Stimulated activated CD4-positive, alpha-beta T cell treated with anti-CD3 and anti-CD28 coated beads, Interleukin-12 subunit alpha, Interleukin-12 subunit beta, amount 100 ng/mL, for 4 hours (primary cell): Measurements from ENCODE around the gene TNPO3.
A peak's percentile ranks its signal among the peaks of the same experiment; 100 is the strongest.

Experiments
- DNase-seq: peaks from one replicate; pipeline ENCODE4 v3.0.0-alpha.2; 2020

The TNPO3 gene

DNA sequence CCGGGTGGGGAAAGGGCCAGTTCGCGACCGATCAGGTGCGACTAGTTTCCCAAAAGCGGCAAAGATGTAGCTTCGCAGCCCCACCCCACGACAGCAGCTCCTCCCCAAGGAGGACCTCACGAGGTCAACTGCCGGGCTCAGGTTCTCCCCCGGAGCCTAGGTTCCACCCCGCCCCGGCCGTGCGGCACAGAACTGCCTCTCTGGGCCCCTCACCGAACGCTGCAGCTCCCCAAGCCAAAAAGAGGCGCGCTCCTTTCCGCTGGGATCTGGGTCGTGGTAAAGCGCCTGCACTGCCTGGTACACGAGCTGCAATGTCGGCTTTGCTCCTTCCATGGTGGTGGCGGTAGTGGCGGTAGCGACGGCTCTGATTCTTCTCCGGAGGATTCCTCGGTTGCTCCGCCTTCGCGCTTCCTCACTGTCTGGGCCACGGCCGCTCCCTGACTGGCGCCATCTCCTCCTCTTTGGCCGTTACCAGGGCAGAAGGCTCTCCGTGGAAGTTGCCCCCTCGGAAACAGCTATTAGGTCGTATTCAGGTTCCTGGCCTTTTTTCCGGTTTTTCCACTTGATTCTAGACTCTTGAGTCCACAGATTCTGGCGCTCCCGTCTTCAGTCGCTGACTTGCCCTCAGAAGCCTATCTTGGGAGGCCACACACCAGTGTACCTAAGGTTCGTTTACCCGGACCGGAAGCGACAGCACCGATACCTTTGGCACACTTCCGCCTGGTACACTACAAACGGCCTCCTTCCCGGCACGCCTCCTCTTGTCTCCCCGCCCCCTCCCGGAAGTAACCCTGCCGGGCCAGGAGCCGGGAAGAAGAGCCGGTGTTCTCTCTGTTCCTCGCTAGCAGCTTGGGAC, at the start of gene TNPO3:
Gene TNPO3 (minus strand): TSS at position 674 of the 856 bp plus-strand sequence. CDS start 341 bp downstream, at position 333.
- peak; percentile 90 for DNase-seq

- no peak for DNase-seq
Measured at GRCh38 chr7:129103561-129104324, 48.8 kb upstream of the TNPO3 start.

DNA sequence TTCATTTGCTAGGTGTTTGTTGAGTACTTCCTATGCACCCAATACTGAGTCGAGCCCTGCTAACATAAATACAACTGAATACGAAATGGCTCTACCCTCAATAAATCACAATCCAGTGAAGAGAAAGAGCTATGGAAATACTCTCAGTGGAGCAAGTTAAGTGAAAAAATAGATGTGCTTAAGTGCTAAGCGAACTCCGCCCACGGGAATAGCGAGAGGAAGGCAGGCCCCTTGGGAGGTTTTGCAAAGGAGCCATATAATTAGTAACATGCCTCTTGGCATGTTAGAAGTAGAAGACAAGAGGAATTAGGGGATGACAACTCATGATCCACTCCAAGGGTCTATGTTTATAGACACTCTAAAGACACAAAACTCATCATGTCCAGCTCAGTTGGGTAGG, 46.8 kb upstream of the TNPO3 start:
- no peak for DNase-seq

DNA sequence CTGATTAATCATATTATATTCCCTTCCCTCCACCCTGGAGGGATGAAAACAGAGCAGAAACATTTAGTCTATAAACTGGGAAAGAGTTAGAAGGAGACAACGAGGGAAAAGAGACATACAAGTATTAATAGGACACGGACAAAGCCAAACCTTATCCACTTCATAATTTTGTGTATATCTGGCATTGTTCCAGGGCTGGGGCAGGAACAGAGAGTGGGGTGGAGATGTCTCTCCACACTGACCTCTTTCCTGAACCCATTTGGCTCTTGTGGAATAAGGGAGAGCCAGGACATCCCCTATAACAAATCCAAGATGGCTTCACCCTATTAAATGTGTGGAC, 45.9 kb upstream of the TNPO3 start:
- no peak for DNase-seq

DNA sequence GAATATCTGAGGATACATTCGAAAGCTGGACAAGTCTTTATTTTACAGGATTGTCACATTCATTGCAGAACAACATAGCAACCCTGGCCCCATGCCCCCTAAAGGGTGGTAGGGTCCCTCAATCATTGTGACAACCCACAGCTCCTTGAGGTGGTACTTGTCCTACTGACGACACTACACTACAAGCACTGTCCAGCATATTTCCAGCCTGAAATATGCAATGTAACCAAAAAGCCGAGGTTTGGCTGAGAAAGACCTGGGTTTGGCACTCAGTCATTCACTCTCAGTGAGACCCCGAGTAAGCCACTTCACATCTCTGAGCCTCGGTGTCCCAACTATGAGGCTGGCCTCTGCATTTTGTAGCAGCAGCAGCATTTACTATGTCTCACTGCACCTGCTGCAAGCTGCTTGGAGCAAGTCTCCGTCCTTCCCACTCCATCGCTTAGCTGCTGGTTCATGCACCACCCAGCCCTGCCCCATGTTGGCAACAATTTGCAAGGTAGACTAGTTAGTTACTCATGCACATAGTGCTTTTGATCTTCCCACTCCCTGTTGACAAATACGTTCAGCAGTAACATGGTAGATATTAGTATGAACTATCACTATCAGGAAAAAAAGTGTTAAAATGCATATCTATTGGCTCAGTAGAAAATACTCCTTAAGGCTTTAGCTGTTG, 43.6 kb upstream of the TNPO3 start:
- no peak for DNase-seq

DNA sequence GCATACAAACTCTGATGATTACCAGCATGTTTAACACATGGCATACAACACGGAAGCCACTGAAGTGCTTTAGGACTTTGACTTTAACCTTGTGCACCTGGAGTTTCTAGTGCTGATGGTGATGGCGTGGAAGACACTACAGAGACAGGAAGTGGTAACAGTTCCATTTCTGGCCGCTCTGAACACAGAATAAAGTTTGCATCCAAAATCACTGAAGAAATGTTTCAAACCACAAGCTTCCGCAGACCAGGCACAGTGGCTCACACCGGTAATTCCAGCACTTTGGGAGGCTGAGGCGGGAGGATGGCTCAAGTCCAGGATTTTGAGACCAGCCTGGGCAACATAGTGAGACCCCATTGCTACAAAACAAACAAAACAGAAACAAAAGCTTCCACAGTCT, 40.3 kb upstream of the TNPO3 start:
- DNase-seq = no peak

GRCh38 chr7:129094501-129094900, 39.6 kb upstream of the TNPO3 start:
- DNase-seq = no peak

- no peak for DNase-seq
Measured at GRCh38 chr7:129093867-129094456, 39.1 kb upstream of the TNPO3 start.

GRCh38 chr7:129091484-129092002, 36.6 kb upstream of the TNPO3 start:
- peak; percentile 89 for DNase-seq

DNA sequence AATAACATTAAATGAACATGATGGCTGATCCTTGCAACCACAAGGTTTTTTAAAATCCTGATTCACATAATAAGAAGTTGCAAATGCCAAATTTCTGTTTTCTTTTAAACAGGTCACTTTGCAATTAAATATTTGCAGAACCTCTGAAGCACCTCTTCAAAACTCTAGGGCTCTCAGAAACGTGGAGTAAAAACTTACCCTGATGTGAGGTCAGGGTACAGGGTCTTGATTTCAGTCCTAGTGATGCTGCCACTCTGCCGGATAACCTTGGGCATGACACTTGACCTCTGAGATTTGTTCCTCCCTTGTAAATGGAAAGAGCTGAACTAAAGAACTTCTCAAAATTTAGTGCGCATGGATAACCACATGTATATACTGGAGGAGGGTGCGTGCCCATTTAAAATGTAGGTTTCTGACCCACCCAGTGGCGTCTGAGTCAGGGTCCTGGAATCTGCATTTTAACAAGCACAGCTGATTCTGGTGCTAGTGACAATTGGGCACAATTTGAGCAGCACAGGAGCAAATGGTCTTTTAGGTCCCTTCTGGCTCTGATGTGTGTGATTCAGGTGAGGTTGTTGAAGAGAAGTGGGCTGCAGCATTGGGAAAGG, 35.5 kb upstream of the TNPO3 start:
- DNase-seq = no peak

- no peak for DNase-seq
Measured at GRCh38 chr7:129089521-129090212, 34.8 kb upstream of the TNPO3 start.

DNA sequence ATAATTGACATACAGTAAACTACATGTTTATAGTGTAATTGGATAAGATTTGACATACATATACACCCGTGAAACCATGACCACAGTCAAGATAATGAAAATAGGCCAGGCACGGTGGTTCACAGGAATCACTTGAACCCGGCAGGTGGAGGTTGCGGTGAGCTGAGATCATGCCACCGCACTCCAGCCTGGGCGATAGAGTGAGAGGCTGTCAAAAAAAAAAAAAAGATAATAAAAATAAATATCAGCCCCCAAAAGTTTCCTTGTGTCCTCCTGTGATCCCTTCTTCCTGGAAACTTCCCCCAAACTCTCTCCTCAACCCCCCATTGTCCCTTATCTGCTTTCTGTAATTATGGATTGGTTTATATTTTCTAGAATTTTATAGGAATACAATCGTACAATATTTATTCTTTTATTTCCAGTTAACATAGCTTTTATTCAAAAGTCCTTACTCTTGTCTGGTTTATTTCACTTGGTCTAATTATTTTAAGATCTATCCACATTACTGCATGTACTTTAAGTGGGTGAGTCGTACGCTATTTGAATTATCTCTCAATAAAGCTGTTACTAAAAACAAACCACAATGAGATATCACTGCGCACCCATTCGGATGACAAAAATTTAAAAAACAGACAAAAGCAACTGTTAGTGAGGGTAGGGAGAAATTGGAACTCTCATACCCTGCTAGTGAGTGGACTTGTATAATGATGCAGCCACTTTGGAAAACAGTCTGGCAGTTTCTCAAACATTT, 30.1 kb upstream of the TNPO3 start:
- DNase-seq = no peak

- DNase-seq = no peak
Measured at GRCh38 chr7:129083525-129083924, 28.6 kb upstream of the TNPO3 start.

DNA sequence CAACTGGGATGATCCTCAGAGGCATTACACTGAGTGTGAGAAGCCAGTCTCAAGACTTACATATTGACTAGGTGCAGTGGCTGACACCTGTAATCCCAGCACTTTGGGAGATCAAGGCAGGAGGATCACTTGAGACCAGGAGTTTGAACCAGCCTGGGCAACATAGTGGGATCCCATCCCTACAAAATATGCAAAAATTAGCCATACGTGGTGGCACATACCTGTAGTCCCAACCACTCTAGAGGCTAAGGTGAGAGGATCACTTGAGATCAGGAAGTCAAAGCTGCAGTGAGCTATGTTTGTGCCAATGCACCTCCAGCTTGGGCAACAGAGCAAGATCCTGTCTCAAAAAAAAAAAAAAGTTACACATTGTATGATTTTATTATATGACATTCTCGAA, 23.5 kb upstream of the TNPO3 start:
- DNase-seq = no peak

GRCh38 chr7:129076886-129077285, 22.0 kb upstream of the TNPO3 start:
- no peak for DNase-seq

DNA sequence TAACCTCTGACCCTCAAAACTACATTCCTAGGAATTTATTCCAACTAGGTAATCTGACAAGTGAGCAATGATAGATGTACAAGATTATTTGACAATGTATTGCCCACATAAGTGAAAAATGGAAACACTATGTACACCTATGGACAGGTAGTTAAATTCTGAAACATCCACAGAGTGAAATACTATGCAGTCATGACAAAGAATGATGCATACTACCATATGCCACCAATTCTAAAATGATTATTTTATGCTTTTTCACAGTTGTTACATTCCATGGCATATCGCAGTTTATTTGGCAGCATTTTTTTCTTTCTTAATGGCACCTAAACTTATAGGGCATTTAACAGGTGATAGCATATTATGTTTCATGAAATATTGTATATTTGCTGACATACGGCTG, 20.1 kb upstream of the TNPO3 start:
- DNase-seq = no peak

- no peak for DNase-seq
Measured at GRCh38 chr7:129074361-129074871, 19.5 kb upstream of the TNPO3 start.

GRCh38 chr7:129073738-129074137, 18.8 kb upstream of the TNPO3 start:
- no peak for DNase-seq

DNA sequence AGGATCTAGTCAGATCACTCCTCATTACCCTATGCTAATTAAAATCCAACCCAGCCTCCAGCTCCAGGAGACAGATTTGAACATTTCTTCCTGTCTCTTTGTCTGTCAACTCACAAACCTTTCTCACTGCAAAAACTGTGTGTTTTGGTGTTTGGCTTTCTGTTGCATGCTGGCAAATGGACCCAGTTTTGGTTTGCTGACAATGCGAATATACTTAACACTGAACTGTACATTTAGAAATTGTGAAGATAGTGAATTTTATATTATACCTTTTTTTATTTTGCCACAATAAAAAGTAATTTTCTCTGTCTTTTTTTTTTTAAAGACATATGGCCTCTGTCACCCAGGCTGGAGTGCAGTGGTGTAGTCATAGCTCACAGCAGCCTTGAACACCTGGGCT, 18.3 kb upstream of the TNPO3 start:
- no peak for DNase-seq

- DNase-seq = no peak
Measured at GRCh38 chr7:129072479-129073011, 17.6 kb upstream of the TNPO3 start.

GRCh38 chr7:129069021-129069420, 14.1 kb upstream of the TNPO3 start:
- no peak for DNase-seq
